ENCODE measurements around the gene WDR83.

GRCh38 chr19:12617646-12618045 lies 49.0 kb upstream of the WDR83 start:
- TF ChIP-seq POLR2A (IDR thresholded peaks at IDR 0.05; ENCODE audit: low read length) (no peak), GATA1 (IDR thresholded peaks at IDR 0.05; ENCODE audit: low read depth, low read length) (no peak)
